Endodermal cell (in vitro differentiated cells): Measurements from ENCODE around the gene MACROD2. TPM values are rescaled to one million over a fixed set of nuclear protein-coding genes. Genes with fewer than 3 reads are reported as not detected.
"Not testable (repeated sequence)": the region's sequence is repeated elsewhere in the genome, so short reads cannot be mapped to it uniquely, and the experiment has no call there.

Experiments used
- DNase-seq: peaks from one replicate; pipeline ENCODE4 v3.0.0-alpha.2; 2017
- H3K27ac ChIP-seq: 2 replicates; pipeline ENCODE4 v1.5.1; 2013; ENCODE audit warnings: mild to moderate bottlenecking, low read depth, low read length, moderate library complexity
- H3K27me3 ChIP-seq: 2 replicates; pipeline ENCODE4 v1.6.1; 2013; ENCODE audit warnings: mild to moderate bottlenecking, low read length, moderate library complexity; ENCODE audit not compliant: insufficient read depth, control insufficient read depth, poor library complexity, severe bottlenecking
- H3K36me3 ChIP-seq: 2 replicates; pipeline ENCODE4 v1.7.0; 2013; ENCODE audit warnings: mild to moderate bottlenecking, low read length, moderate library complexity; ENCODE audit not compliant: control insufficient read depth, insufficient read depth
- H3K4me1 ChIP-seq: one replicate; pipeline ENCODE4 v1.7.0; 2013; ENCODE audit warnings: low read length; ENCODE audit not compliant: control insufficient read depth, insufficient read depth
- H3K4me3 ChIP-seq: 2 replicates; pipeline ENCODE4 v1.5.1; 2013; ENCODE audit warnings: mild to moderate bottlenecking, low read length, moderate library complexity
- H3K9ac ChIP-seq: 2 replicates; pipeline ENCODE4 v1.6.1; 2013; ENCODE audit warnings: mild to moderate bottlenecking, low read length, moderate library complexity; ENCODE audit not compliant: poor library complexity, severe bottlenecking; ENCODE audit errors: extremely low read depth
- H3K9me3 ChIP-seq: 2 replicates; pipeline ENCODE4 v1.6.1; 2013; ENCODE audit warnings: mild to moderate bottlenecking, low read length, moderate library complexity; ENCODE audit not compliant: control insufficient read depth
- H3K27ac Mint-ChIP-seq: 2 replicates; pipeline ENCODE4 v1.8.0; 2020; ENCODE audit warnings: mixed read lengths
- H3K27me3 Mint-ChIP-seq: 2 replicates; pipeline ENCODE4 v1.8.0; 2021; ENCODE audit warnings: mild to moderate bottlenecking, mixed read lengths; ENCODE audit not compliant: insufficient read depth
- H3K36me3 Mint-ChIP-seq: 2 replicates; pipeline ENCODE4 v1.8.0; 2020; ENCODE audit warnings: low read depth, mixed read lengths
- H3K4me1 Mint-ChIP-seq: 2 replicates; pipeline ENCODE4 v1.8.0; 2020; ENCODE audit warnings: mixed read lengths
- H3K4me3 Mint-ChIP-seq: 2 replicates; pipeline ENCODE4 v1.8.0; 2020; ENCODE audit warnings: mild to moderate bottlenecking, moderate library complexity, mixed read lengths
- H3K9me3 Mint-ChIP-seq: 2 replicates; pipeline ENCODE4 v1.8.0; 2020; ENCODE audit warnings: mild to moderate bottlenecking, mixed read lengths
- CTCF ChIP-seq: fragments of 200-600 bp; sonication (generic); conservative IDR thresholded peaks from 2 replicates; pipeline ENCODE4 v1.5.0; 2021; ENCODE audit warnings: antibody characterized with exemption, mild to moderate bottlenecking
- whole genome bisulfite sequencing, 2 experiments: methylation state at CpG; one replicate each; pipeline versions ENCODE4 v1.1.5 to v1.1.7; 2013; ENCODE audit warnings: missing lambda C conversion rate in 2 of 2, mixed read lengths in 1 of 2; ENCODE audit not compliant: insufficient coverage in 1 of 2, insufficient read length in 1 of 2; 5-methylcytosine and 5-hydroxymethylcytosine counted together
- total RNA-seq, 2 donors: library from RNA; stranded (reverse); fragmentation: NEBNext Ultra II Directional in 1 of 2; extraction: Animal tissue kit (Norgen Biotek cat#: 25700) in 1 of 2; gene quantifications; 2 replicates in 1 of 2; 3 replicates in 1 of 2; pipeline ENCODE4 v1.2.1, GENCODE V29; 2021

The MACROD2 gene
- total RNA-seq, 2 donors from 2014 or later: 2.3 to 4.8 TPM

DNA sequence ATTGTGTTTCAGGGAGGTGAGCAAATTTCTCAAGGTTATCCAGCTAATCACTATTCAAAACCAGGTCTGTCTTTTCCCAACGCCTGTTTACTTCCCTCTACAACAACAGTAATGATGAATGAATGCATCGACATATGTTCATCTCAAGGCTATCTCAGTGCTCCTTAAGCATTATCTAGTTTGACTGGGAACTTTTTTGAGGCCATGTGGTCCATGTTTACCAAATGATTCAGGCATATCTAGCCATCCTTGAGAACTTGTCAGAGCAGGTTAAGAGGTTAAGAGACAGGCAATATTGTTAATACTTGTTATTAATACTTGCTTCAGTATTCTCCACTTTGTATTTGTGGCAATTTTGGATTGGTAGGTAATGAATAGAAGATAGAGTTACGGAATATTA lies 1380.5 kb downstream of the MACROD2 start:
- Histone ChIP-seq H3K36me3 (no peaks in the 10 kb centered on the region), H3K27ac (no peak overlapping the region), H3K27me3 (no peaks in the 10 kb centered on the region), H3K4me3 (no peak overlapping the region), H3K9ac (no peak overlapping the region), H3K9me3 (peaks cover 3% of the 10 kb centered on the region), H3K4me1 (no peaks in the 10 kb centered on the region)
- H3K36me3 Mint-ChIP-seq: no peaks in the 10 kb centered on the region
- no peaks in the 10 kb centered on the region for H3K27me3 Mint-ChIP-seq
- H3K4me1 Mint-ChIP-seq: no peaks in the 10 kb centered on the region
- DNase-seq: no peak
- no peak for TF ChIP-seq CTCF
- H3K27ac Mint-ChIP-seq: no peak overlapping the region
- WGBS, 2 experiments: 95 to 100% methylated on average over 1 to 3 of the region's 3 CpGs
- H3K4me3 Mint-ChIP-seq: no peak overlapping the region
- H3K9me3 Mint-ChIP-seq: no peaks in the 10 kb centered on the region

DNA sequence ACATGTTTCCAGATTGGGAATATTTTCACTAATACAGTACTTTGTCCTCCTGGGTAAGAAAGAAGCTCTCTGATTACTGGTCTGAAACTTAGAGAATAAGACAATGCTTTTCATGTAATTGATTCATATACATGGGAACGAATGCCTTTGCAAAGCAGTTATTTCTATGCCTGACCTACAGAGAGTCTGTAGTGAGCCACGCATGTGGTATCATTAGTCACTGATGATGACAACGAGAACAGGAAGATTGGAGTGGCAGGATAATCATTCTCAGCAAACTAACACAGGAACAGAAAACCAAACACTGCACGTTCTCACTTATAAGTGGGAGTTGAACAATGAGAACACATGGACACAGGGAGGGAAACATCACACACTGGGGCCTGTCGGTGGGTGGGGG lies 1382.3 kb downstream of the MACROD2 start:
- not testable (repeated sequence) for H3K27me3 ChIP-seq, H3K4me3 Mint-ChIP-seq, H3K4me3 ChIP-seq, H3K9me3 ChIP-seq, H3K27me3 Mint-ChIP-seq, H3K36me3 Mint-ChIP-seq, H3K36me3 ChIP-seq, DNase-seq, H3K27ac Mint-ChIP-seq, H3K9me3 Mint-ChIP-seq, H3K27ac ChIP-seq, H3K9ac ChIP-seq, H3K4me1 ChIP-seq, H3K4me1 Mint-ChIP-seq
- WGBS, 2 experiments: 81 to 96% methylated on average over 2 to 5 of the region's 5 CpGs

- H3K4me3 ChIP-seq: no peak overlapping the region
- no peaks in the 10 kb centered on the region for H3K36me3 Mint-ChIP-seq
- H3K9ac ChIP-seq: no peak overlapping the region
- no peaks in the 10 kb centered on the region for H3K36me3 ChIP-seq
- WGBS, 2 experiments: 57% methylated on average over 1 of the region's 2 CpGs; no CpG with 5 or more reads in 1 of the 2 experiments
- no peaks in the 10 kb centered on the region for H3K4me1 Mint-ChIP-seq
- H3K9me3 Mint-ChIP-seq: no peaks in the 10 kb centered on the region
- H3K27ac Mint-ChIP-seq: no peak overlapping the region
- H3K4me1 ChIP-seq: no peaks in the 10 kb centered on the region
- TF ChIP-seq CTCF: peak; percentile 70
- H3K4me3 Mint-ChIP-seq: no peak overlapping the region
- no peaks in the 10 kb centered on the region for H3K27me3 ChIP-seq
- H3K27me3 Mint-ChIP-seq: no peaks in the 10 kb centered on the region
- DNase-seq: no peak
- peaks cover 3% of the 10 kb centered on the region for H3K9me3 ChIP-seq
- no peak overlapping the region for H3K27ac ChIP-seq
Observed at GRCh38 chr20:15378151-15378550, 1382.8 kb downstream of the MACROD2 start.

- peaks cover 3% of the 10 kb centered on the region for H3K9me3 ChIP-seq
- WGBS, 2 experiments: 86 to 95% methylated on average over 1 of the region's 1 CpG
- H3K27me3 Mint-ChIP-seq: no peaks in the 10 kb centered on the region
- H3K4me3 Mint-ChIP-seq: no peak overlapping the region
- no peaks in the 10 kb centered on the region for H3K4me1 ChIP-seq
- TF ChIP-seq CTCF: no peak
- DNase-seq: no peak
- no peaks in the 10 kb centered on the region for H3K36me3 Mint-ChIP-seq
- H3K9ac ChIP-seq: no peak overlapping the region
- no peaks in the 10 kb centered on the region for H3K9me3 Mint-ChIP-seq
- H3K4me1 Mint-ChIP-seq: no peaks in the 10 kb centered on the region
- no peaks in the 10 kb centered on the region for H3K36me3 ChIP-seq
- no peak overlapping the region for H3K4me3 ChIP-seq
- H3K27me3 ChIP-seq: no peaks in the 10 kb centered on the region
- no peak overlapping the region for H3K27ac ChIP-seq
- H3K27ac Mint-ChIP-seq: no peak overlapping the region
Observed at GRCh38 chr20:15379681-15380296, 1384.5 kb downstream of the MACROD2 start.
